ENCODE data around the gene GPR162. TPM values are rescaled to one million over a fixed set of nuclear protein-coding genes. Genes with fewer than 3 reads are reported as not detected.

Gene GPR162
- total RNA-seq, 2 experiments from 2014 or later = 0.82 TPM; not detected in 1

GRCh38 chr12:6827437-6827911, 5.9 kb downstream of the GPR162 start:
- Mint-ChIP-seq H3K27ac (no peak overlapping the region), H3K4me3 (no peak overlapping the region), H3K4me1 (peaks cover 19% of the 10 kb centered on the region), H3K9me3 (ENCODE audit: low read depth) (no peaks in the 10 kb centered on the region), H3K36me3 (no peaks in the 10 kb centered on the region), H3K27me3 (peaks cover 82% of the 10 kb centered on the region)
- DNase-seq (peak; percentile 67), ATAC-seq (peak; percentile 24)
- CTCF ChIA-PET = interaction anchor here (1.6 to 10.4 kb wide), 4 partner anchors 10 to 72 kb away, joined by 3 to 120 read pairs (median 58); partner anchors contain the start of genes GNB3 and MLF2

DNA sequence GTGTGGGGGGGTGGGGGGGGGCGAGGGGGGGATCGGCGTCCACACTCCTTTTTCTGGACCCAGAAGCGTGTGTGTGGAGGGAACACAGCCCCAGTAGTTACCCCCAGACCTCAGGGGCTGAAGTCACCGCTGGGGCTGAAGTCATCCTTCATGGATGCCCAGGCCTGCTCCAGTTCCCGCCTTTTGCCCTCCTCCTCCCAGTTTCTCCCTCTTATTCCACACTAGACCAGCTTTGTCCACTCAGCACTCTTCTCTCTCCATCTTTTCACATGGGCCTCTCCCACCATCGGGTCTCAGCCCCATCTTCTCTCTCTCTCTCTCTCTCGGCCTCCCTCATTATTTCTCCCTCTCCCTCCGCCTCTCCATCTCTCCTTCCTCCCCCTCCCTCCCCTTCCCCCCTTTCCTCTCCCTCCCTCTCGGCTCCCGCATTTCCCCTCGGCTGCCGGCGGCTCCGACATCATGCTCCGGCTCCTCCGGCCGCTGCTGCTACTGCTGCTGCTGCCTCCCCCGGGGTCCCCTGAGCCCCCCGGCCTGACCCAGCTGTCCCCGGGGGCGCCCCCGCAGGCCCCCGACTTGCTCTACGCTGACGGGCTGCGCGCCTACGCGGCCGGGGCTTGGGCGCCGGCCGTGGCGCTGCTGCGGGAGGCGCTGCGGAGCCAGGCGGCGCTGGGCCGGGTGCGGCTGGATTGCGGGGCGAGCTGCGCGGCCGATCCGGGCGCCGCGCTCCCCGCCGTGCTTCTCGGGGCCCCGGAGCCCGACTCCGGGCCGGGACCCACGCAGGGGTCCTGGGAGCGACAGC, 6.6 kb downstream of the GPR162 start, which contains the start of gene P3H3:
TSS of gene P3H3 (plus strand) at position 426 of the 799 bp plus-strand sequence. CDS start at position 460, 34 bp downstream.
- peak within 1 kb of the TSS; percentile 68 for H3K4me3 Mint-ChIP-seq
- no peak for DNase-seq
- peak; percentile 49 for ATAC-seq
- no peak within 1 kb of the TSS for H3K27ac Mint-ChIP-seq
- H3K9me3 Mint-ChIP-seq (ENCODE audit: low read depth) = no peaks in the 10 kb centered on the region
- CTCF ChIA-PET = interaction anchor here (0.8 to 10.4 kb wide), 11 partner anchors 9 to 139 kb away, joined by 3 to 120 read pairs (median 5); partner anchors contain the start of genes GNB3, LAG3, MLF2 and USP5
- H3K27me3 Mint-ChIP-seq = peaks cover 75% of the 10 kb centered on the region
- H3K4me1 Mint-ChIP-seq = peaks cover 19% of the 10 kb centered on the region
- H3K36me3 Mint-ChIP-seq = no peaks in the 10 kb centered on the region

DNA sequence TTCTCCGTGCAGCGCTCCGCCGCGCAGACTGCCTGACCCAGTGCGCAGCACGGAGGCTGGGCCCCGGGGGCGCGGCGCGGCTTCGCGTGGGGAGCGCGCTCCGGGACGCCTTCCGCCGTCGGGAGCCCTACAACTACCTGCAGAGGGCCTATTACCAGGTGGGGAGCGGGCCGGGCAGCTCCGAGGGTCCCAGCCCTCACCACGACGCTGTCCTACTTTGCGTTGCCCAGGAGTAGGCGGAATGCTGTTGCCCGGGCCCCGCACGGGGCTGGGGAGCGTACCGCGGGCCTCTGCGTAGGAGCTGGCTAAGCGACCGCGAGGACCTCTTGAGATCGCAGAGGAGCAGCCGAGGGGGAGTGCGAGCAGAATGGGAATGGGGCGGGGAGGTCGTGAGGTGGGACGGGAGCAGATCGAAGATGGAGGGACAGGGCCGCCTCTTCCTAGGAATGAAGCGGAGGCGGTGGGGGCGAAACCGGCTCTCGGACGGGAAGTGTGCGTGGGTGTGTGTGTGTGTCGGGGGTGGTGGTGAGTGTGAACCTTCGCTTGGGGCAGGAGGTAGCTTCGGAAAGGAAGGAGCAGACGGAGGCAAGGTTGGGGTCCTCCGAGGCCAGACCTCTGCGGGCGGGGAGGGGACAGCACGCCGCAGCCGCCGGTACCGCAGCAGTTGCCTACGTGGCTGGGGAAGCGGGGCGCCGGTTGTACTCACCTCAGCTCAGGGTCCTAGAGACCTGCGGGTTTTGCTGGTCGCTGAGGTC, 7.3 kb downstream of the GPR162 start:
- Mint-ChIP-seq H3K27me3 (peaks cover 69% of the 10 kb centered on the region), H3K36me3 (no peaks in the 10 kb centered on the region)
- no peak for DNase-seq

DNA sequence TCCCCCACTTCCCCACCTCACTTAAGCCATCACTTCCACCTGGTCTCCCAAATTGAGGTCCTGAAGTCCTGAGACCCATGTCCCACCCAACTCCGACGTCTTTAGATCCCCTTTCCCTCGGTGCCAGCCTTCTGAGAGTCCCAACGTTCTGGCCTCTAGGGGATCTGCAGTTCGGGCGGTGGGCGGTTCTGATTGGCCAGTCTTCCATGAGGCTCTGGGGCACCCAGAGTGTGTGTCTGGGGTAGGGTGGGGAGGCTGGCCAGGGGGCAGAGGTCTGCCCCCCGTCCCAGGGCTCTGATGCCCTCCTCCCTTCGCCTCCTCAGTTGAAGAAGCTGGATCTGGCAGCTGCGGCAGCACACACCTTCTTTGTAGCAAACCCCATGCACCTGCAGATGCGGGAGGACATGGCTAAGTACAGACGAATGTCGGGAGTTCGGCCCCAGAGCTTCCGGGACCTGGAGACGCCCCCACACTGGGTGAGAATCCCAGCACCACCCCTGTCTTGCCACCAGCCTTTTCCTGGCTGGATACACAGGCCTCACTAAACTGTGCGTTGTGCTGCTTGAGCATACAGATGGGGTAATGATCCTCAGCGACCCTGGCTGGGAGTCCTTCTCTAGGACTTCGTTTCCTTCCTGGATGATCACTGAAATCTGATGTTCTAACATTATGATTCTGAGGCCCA, 8.1 kb downstream of the GPR162 start:
- ATAC-seq (no peak), DNase-seq (no peak)
- Mint-ChIP-seq H3K9me3 (ENCODE audit: low read depth) (no peaks in the 10 kb centered on the region), H3K27ac (no peak overlapping the region), H3K36me3 (no peaks in the 10 kb centered on the region), H3K27me3 (peaks cover 64% of the 10 kb centered on the region), H3K4me3 (peak overlapping the region; percentile 68), H3K4me1 (peaks cover 21% of the 10 kb centered on the region)
- CTCF ChIA-PET = interaction anchor here (0.7 to 10.4 kb wide), 16 partner anchors 8 to 266 kb away, joined by 3 to 120 read pairs (median 4); partner anchors contain the start of genes GNB3, GPR162, MLF2 and USP5

More for the DNA sequence above, 7.3 kb downstream of the GPR162 start:
- peaks cover 19% of the 10 kb centered on the region for H3K4me1 Mint-ChIP-seq
- no peaks in the 10 kb centered on the region for H3K9me3 Mint-ChIP-seq (ENCODE audit: low read depth)
- peak overlapping the region; percentile 68 for H3K4me3 Mint-ChIP-seq
- CTCF ChIA-PET = interaction anchor here (0.7 to 10.4 kb wide), 15 partner anchors 8 to 265 kb away, joined by 3 to 120 read pairs (median 4); partner anchors contain the start of genes GNB3, LAG3, MLF2 and USP5
- ATAC-seq = peak; percentile 54
- H3K27ac Mint-ChIP-seq = no peak overlapping the region

DNA sequence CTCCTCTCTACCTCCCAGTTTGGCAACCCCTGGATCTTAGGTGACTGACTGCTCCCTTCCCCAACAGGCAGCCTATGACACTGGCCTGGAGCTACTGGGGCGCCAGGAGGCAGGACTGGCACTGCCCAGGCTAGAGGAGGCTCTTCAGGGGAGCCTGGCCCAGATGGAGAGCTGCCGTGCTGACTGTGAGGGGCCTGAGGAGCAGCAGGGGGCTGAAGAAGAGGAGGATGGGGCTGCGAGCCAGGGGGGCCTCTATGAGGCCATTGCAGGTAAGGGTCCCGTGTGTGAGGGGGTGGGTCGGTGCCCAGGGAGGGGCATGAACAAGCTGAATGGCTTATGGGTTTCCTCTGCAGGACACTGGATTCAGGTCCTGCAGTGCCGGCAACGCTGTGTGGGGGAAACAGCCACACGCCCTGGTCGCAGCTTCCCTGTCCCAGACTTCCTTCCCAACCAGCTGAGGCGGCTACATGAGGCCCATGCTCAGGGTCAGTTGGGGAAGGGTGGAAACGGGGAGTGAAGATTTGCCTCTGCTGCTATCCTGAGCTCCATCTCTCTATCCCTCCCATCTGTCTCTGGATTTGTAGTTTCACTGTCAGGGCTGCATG, 8.8 kb downstream of the GPR162 start:
- ATAC-seq (no peak), DNase-seq (no peak)
- peaks cover 18% of the 10 kb centered on the region for H3K4me1 Mint-ChIP-seq
- peaks cover 57% of the 10 kb centered on the region for H3K27me3 Mint-ChIP-seq
- no peak overlapping the region for H3K4me3 Mint-ChIP-seq
- CTCF ChIA-PET = interaction anchor here (0.7 to 8.0 kb wide), 8 partner anchors 9 to 266 kb away, joined by 3 to 60 read pairs (median 4); partner anchors contain the start of genes GPR162, MLF2 and PTPN6
- H3K27ac Mint-ChIP-seq = no peak overlapping the region
- H3K9me3 Mint-ChIP-seq (ENCODE audit: low read depth) = no peaks in the 10 kb centered on the region
- H3K36me3 Mint-ChIP-seq = no peaks in the 10 kb centered on the region

- Mint-ChIP-seq H3K9me3 (ENCODE audit: low read depth) (no peaks in the 10 kb centered on the region), H3K27ac (no peak overlapping the region), H3K4me3 (no peak overlapping the region), H3K27me3 (peaks cover 54% of the 10 kb centered on the region), H3K36me3 (no peaks in the 10 kb centered on the region), H3K4me1 (peaks cover 19% of the 10 kb centered on the region)
- ATAC-seq (no peak), DNase-seq (no peak)
- CTCF ChIA-PET = interaction anchor here (0.7 to 6.5 kb wide), 7 partner anchors 9 to 119 kb away, joined by 3 to 60 read pairs (median 4); partner anchors contain the start of genes GPR162, MLF2 and PTPN6
Observed at GRCh38 chr12:6830999-6831398, 9.4 kb downstream of the GPR162 start.

GRCh38 chr12:6831450-6831995, 9.9 kb downstream of the GPR162 start:
- H3K4me1 Mint-ChIP-seq = peaks cover 19% of the 10 kb centered on the region
- H3K4me3 Mint-ChIP-seq = no peak overlapping the region
- H3K27me3 Mint-ChIP-seq = peaks cover 49% of the 10 kb centered on the region
- H3K36me3 Mint-ChIP-seq = no peaks in the 10 kb centered on the region
- CTCF ChIA-PET = interaction anchor here (1.7 to 6.6 kb wide), 6 partner anchors 10 to 85 kb away, joined by 4 to 60 read pairs (median 21); partner anchors contain the start of genes CDCA3, GPR162, MLF2 and TPI1
- no peaks in the 10 kb centered on the region for H3K9me3 Mint-ChIP-seq (ENCODE audit: low read depth)
- no peak overlapping the region for H3K27ac Mint-ChIP-seq
- DNase-seq (no peak), ATAC-seq (no peak)

- ATAC-seq = no peak
- H3K27me3 Mint-ChIP-seq = peaks cover 43% of the 10 kb centered on the region
- no peak for DNase-seq
- H3K9me3 Mint-ChIP-seq (ENCODE audit: low read depth) = no peaks in the 10 kb centered on the region
- CTCF ChIA-PET = interaction anchor here (0.8 to 6.6 kb wide), 8 partner anchors 11 to 162 kb away, joined by 3 to 60 read pairs (median 8); partner anchors contain the start of genes CDCA3, GPR162, MLF2 and TPI1
- H3K27ac Mint-ChIP-seq = no peak overlapping the region
- H3K4me3 Mint-ChIP-seq = no peak overlapping the region
- H3K4me1 Mint-ChIP-seq = peaks cover 19% of the 10 kb centered on the region
- no peaks in the 10 kb centered on the region for H3K36me3 Mint-ChIP-seq
Observed at GRCh38 chr12:6832125-6832524, 10.5 kb downstream of the GPR162 start.

- CTCF ChIA-PET = interaction anchor here (0.8 to 7.9 kb wide), 13 partner anchors 7 to 295 kb away, joined by 3 to 61 read pairs (median 6); partner anchors contain the start of genes CDCA3, GPR162, MLF2 and P3H3
- H3K36me3 Mint-ChIP-seq = no peaks in the 10 kb centered on the region
- no peak overlapping the region for H3K4me3 Mint-ChIP-seq
- no peak for ATAC-seq
- H3K27ac Mint-ChIP-seq = no peak overlapping the region
- H3K9me3 Mint-ChIP-seq (ENCODE audit: low read depth) = no peaks in the 10 kb centered on the region
- DNase-seq = no peak
- peaks cover 12% of the 10 kb centered on the region for H3K4me1 Mint-ChIP-seq
- H3K27me3 Mint-ChIP-seq = peaks cover 34% of the 10 kb centered on the region
Observed at GRCh38 chr12:6833189-6833890, 11.7 kb downstream of the GPR162 start.

GRCh38 chr12:6834254-6834653, 12.6 kb downstream of the GPR162 start:
- no peak for DNase-seq
- no peak overlapping the region for H3K4me3 Mint-ChIP-seq
- CTCF ChIA-PET = interaction anchor here (0.5 to 7.9 kb wide), 18 partner anchors 8 to 296 kb away, joined by 3 to 61 read pairs (median 6); partner anchors contain the start of genes CDCA3, GPR162, MLF2 and P3H3
- H3K9me3 Mint-ChIP-seq (ENCODE audit: low read depth) = no peaks in the 10 kb centered on the region
- H3K36me3 Mint-ChIP-seq = no peaks in the 10 kb centered on the region
- H3K27ac Mint-ChIP-seq = no peak overlapping the region
- peak; percentile 31 for ATAC-seq
- H3K27me3 Mint-ChIP-seq = peaks cover 29% of the 10 kb centered on the region
- peaks cover 8% of the 10 kb centered on the region for H3K4me1 Mint-ChIP-seq

DNA sequence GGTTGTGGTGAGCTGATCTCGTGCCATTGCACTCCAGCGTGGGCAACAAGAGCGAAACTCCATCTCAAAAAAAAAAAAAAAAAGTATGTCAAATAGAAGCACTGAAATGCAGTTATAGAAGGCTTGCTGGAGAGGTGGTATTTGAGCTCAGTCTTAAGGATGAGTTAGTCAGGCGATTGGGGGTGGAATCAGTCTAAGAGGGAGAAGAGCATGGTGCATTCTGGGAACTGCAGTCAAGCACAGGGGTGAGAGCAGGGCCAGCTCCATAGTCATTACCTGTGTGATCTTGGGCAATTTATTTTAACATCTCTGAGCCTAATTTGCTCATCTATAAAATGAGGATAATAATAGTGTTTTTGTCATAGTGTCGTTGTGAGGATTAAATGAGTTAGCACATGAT, 13.3 kb downstream of the GPR162 start:
- Mint-ChIP-seq H3K4me3 (no peak overlapping the region), H3K4me1 (peaks cover 5% of the 10 kb centered on the region), H3K27ac (no peak overlapping the region), H3K27me3 (peaks cover 23% of the 10 kb centered on the region), H3K36me3 (no peaks in the 10 kb centered on the region), H3K9me3 (ENCODE audit: low read depth) (no peaks in the 10 kb centered on the region)
- no peak for DNase-seq
- CTCF ChIA-PET = interaction anchor here (0.7 to 7.9 kb wide), 16 partner anchors 9 to 126 kb away, joined by 3 to 61 read pairs (median 6); partner anchors contain the start of genes CDCA3, GPR162, MLF2 and P3H3
- ATAC-seq = no peak
